GM23338 (cell line): ENCODE results near the gene IGF2R. TPM values are rescaled to one million over a fixed set of nuclear protein-coding genes. Genes with fewer than 3 reads are reported as not detected.

ENCODE experiments used
- ATAC-seq: fragments of 200-7000 bp; cut with Tn5 transposase; 3 replicates; pipeline ENCODE4 v1.9.1; 2020
- DNase-seq: peaks from one replicate; pipeline ENCODE4 v3.0.0-alpha.2; 2015; ENCODE audit warnings: low spot score
- H2AFZ ChIP-seq: fragments of 200-600 bp; sonication (generic); 2 replicates; pipeline ENCODE4 v1.8.0; 2016; ENCODE audit warnings: antibody characterized with exemption, mild to moderate bottlenecking, moderate library complexity
- H3F3A ChIP-seq: fragments of 200-600 bp; sonication (generic); replicated peaks from 2 replicates; pipeline ENCODE4 v1.8.0; 2017; ENCODE audit warnings: antibody characterized with exemption, mixed run types, low read depth
- H3K27ac ChIP-seq: fragments of 200-600 bp; sonication (generic); 2 replicates; pipeline ENCODE4 v1.6.1; 2016; ENCODE audit warnings: low read depth
- H3K27me3 ChIP-seq: fragments of 200-600 bp; sonication (generic); 2 replicates; pipeline ENCODE4 v1.8.0; 2016; ENCODE audit warnings: mild to moderate bottlenecking, mixed run types, moderate library complexity; ENCODE audit not compliant: insufficient read depth
- H3K36me3 ChIP-seq: fragments of 200-600 bp; sonication (generic); 2 replicates; pipeline ENCODE4 v1.8.0; 2016; ENCODE audit warnings: mild to moderate bottlenecking; ENCODE audit not compliant: insufficient read depth
- H3K4me1 ChIP-seq: fragments of 200-600 bp; sonication (generic); 2 replicates; pipeline ENCODE4 v1.8.0; 2016; ENCODE audit warnings: mild to moderate bottlenecking, moderate library complexity; ENCODE audit not compliant: insufficient read depth
- H3K4me2 ChIP-seq: fragments of 200-600 bp; sonication (generic); 2 replicates; pipeline ENCODE4 v1.7.1; 2017; ENCODE audit warnings: mixed run types
- H3K4me3 ChIP-seq: fragments of 200-600 bp; sonication (generic); 2 replicates; pipeline ENCODE4 v1.6.1; 2016; ENCODE audit warnings: mixed run types
- H3K79me2 ChIP-seq: fragments of 200-600 bp; sonication (generic); replicated peaks from 2 replicates; pipeline ENCODE4 v1.8.0; 2017; ENCODE audit warnings: mild to moderate bottlenecking; ENCODE audit not compliant: insufficient read depth
- H3K9me2 ChIP-seq: fragments of 200-600 bp; sonication (generic); 2 replicates; pipeline ENCODE4 v1.8.0; 2017; ENCODE audit not compliant: insufficient read depth
- H4K20me1 ChIP-seq: fragments of 200-600 bp; sonication (generic); replicated peaks from 2 replicates; pipeline ENCODE4 v1.8.0; 2017; ENCODE audit warnings: mild to moderate bottlenecking; ENCODE audit not compliant: insufficient read depth
- H3K27ac Mint-ChIP-seq: 2 replicates; pipeline ENCODE4 v1.8.0; 2020; ENCODE audit warnings: inconsistent platforms, mild to moderate bottlenecking, moderate library complexity, mixed read lengths
- H3K27me3 Mint-ChIP-seq: 3 replicates; pipeline ENCODE4 v1.8.0; 2022; ENCODE audit warnings: low read depth, mild to moderate bottlenecking, moderate library complexity, mixed read lengths, inconsistent platforms; ENCODE audit not compliant: insufficient read depth, poor library complexity
- H3K36me3 Mint-ChIP-seq: 3 replicates; pipeline ENCODE4 v1.8.0; 2021; ENCODE audit warnings: low read depth, mild to moderate bottlenecking, inconsistent platforms, moderate library complexity, mixed read lengths
- H3K4me1 Mint-ChIP-seq: 3 replicates; pipeline ENCODE4 v1.8.0; 2020; ENCODE audit warnings: mild to moderate bottlenecking, inconsistent platforms, mixed read lengths
- H3K4me3 Mint-ChIP-seq: 3 replicates; pipeline ENCODE4 v1.8.0; 2021; ENCODE audit warnings: moderate library complexity, mild to moderate bottlenecking, inconsistent platforms, mixed read lengths
- H3K9me3 Mint-ChIP-seq: 3 replicates; pipeline ENCODE4 v1.8.0; 2020; ENCODE audit warnings: moderate library complexity, mild to moderate bottlenecking, inconsistent platforms, mixed read lengths
- CREB1 ChIP-seq: fragments of 250-450 bp; sonication (Bioruptor Pico); IDR thresholded peaks from 2 replicates; pipeline ENCODE4 v1.5.0; 2020; ENCODE audit warnings: low read depth, mild to moderate bottlenecking, moderate library complexity
- CTCF ChIP-seq, 2 experiments: fragments of 200-600 bp in 1 of 2; sonication (generic) in 1 of 2; conservative IDR thresholded peaks; 2 replicates each; pipeline versions ENCODE4 v1.5.1 to v1.6.1; 2016 to 2017; ENCODE audit warnings: antibody characterized with exemption in 2 of 2, low read depth in 2 of 2, mild to moderate bottlenecking in 2 of 2, moderate library complexity in 1 of 2
- ETS1 ChIP-seq: IDR thresholded peaks from 2 replicates; pipeline ENCODE4 v1.6.1; 2016; ENCODE audit warnings: antibody characterized with exemption
- EZH2 ChIP-seq: fragments of 200-600 bp; sonication (generic); IDR thresholded peaks from one replicate; pipeline ENCODE4 v1.8.0; 2017; ENCODE audit warnings: antibody characterized with exemption, mild to moderate bottlenecking, low read depth; ENCODE audit not compliant: unreplicated experiment
- EZH2phosphoT487 ChIP-seq: fragments of 200-600 bp; sonication (generic); IDR thresholded peaks from one replicate; pipeline ENCODE4 v1.8.1; 2018; ENCODE audit warnings: antibody characterized with exemption; ENCODE audit not compliant: unreplicated experiment
- JUNB ChIP-seq: IDR thresholded peaks from one replicate; pipeline ENCODE4 v1.6.1; 2016; ENCODE audit warnings: antibody characterized with exemption; ENCODE audit not compliant: unreplicated experiment
- NANOG ChIP-seq: IDR thresholded peaks from 2 replicates; pipeline ENCODE4 v1.6.1; 2016; ENCODE audit warnings: antibody characterized with exemption, borderline replicate concordance
- POLR2AphosphoS5 ChIP-seq: IDR thresholded peaks from 2 replicates; pipeline ENCODE4 v1.6.1; 2016; ENCODE audit warnings: antibody characterized with exemption, low read depth
- REST ChIP-seq: IDR thresholded peaks from one replicate; pipeline ENCODE4 v1.6.1; 2018; ENCODE audit warnings: antibody characterized with exemption; ENCODE audit not compliant: unreplicated experiment
- STAT1 ChIP-seq: IDR thresholded peaks from one replicate; pipeline ENCODE4 v1.6.1; 2016; ENCODE audit warnings: antibody characterized with exemption; ENCODE audit not compliant: unreplicated experiment
- ZNF114 ChIP-seq: fragments of 250-450 bp; sonication (Bioruptor Pico); IDR thresholded peaks from 2 replicates; pipeline ENCODE4 v1.5.0; 2020; ENCODE audit warnings: mild to moderate bottlenecking, moderate library complexity
- ZNF331 ChIP-seq: fragments of 250-450 bp; sonication (Bioruptor Pico); IDR thresholded peaks from 2 replicates; pipeline ENCODE4 v1.5.0; 2020; ENCODE audit warnings: low read depth, mild to moderate bottlenecking, moderate library complexity
- ZNF462 ChIP-seq: fragments of 250-450 bp; sonication (Bioruptor Pico); IDR thresholded peaks from 2 replicates; pipeline ENCODE4 v1.5.0; 2020; ENCODE audit warnings: mild to moderate bottlenecking, moderate library complexity
- polyA plus RNA-seq: library from polyadenylated mRNA; unstranded; fragments of >200 nt; fragmentation: Nextera tagmentation; extraction: Ambion mirVana; gene quantifications from 2 replicates; pipeline ENCODE4 v1.2.1, GENCODE V29; 2016
- total RNA-seq: library from RNA; depleted of rRNA; stranded (reverse); fragments of >200 nt; shearing (Covaris generic); gene quantifications from 2 replicates; pipeline ENCODE4 v1.2.3, GENCODE V29; 2014

IGF2R gene
- total and polyA plus RNA-seq, 2 experiments from 2014 or later = 12.5 to 76.4 TPM

GRCh38 chr6:160028487-160029275 is 59.8 kb downstream of the IGF2R start:
- Mint-ChIP-seq H3K4me3 (no peak overlapping the region), H3K36me3 (peaks cover 68% of the 10 kb centered on the region)
- no peak overlapping the region for H3K27ac ChIP-seq

More at GRCh38 chr6:160028487-160029275, 59.8 kb downstream of the IGF2R start:
- H3K36me3 ChIP-seq = peaks cover 14% of the 10 kb centered on the region
- no peaks in the 10 kb centered on the region; the same call in 2 of the 3 replicates for H3K9me3 Mint-ChIP-seq
- no peak; the same call in 1 of the 3 replicates for ATAC-seq
- H3K4me3 ChIP-seq = no peak overlapping the region
- no peaks in the 10 kb centered on the region for H3K4me1 ChIP-seq
- H3K27me3 ChIP-seq = no peaks in the 10 kb centered on the region
- H3F3A ChIP-seq = no peaks in the 10 kb centered on the region
- no peaks in the 10 kb centered on the region for H3K79me2 ChIP-seq
- H3K4me2 ChIP-seq = no peak overlapping the region
- H3K27ac Mint-ChIP-seq = no peak overlapping the region
- no peaks in the 10 kb centered on the region for H3K9me2 ChIP-seq
- H3K4me1 Mint-ChIP-seq = no peaks in the 10 kb centered on the region
- peaks cover 25% of the 10 kb centered on the region for H4K20me1 ChIP-seq
- no peak for DNase-seq
- TF ChIP-seq STAT1 (no peak), ZNF114 (CRISPR knock-in tag) (no peak), CREB1 (no peak), NANOG (no peak), POLR2AphosphoS5 (no peak), EZH2 (no peak), JUNB (no peak), EZH2phosphoT487 (no peak), ETS1 (no peak), ZNF331 (CRISPR knock-in tag) (no peak), REST (no peak), ZNF462 (CRISPR knock-in tag) (no peak), CTCF (conservative IDR thresholded peaks at IDR 0.05; ENCODE audit: low read depth in 2 of 2) (no peak)
- peaks cover 1% of the 10 kb centered on the region for H3K27me3 Mint-ChIP-seq
- no peak overlapping the region for H2AFZ ChIP-seq
